Occipital lobe (tissue), 3 donors: ENCODE results near the gene AP5Z1. TPM values are rescaled to one million over a fixed set of nuclear protein-coding genes. Genes with fewer than 3 reads are reported as not detected.

Experiments
- DNase-seq: peaks from one replicate; lab custom pipeline; 2025; lab: John Stamatoyannopoulos, UW
- small RNA-seq: library from RNA; depleted of rRNA; stranded (forward); fragments of <200 nt; gene quantifications from one replicate; pipeline ENCODE3, GENCODE V24; 2014
- total RNA-seq: library from RNA; depleted of rRNA; stranded (reverse); fragments of >200 nt; gene quantifications from one replicate; pipeline ENCODE4 v1.2.3, GENCODE V29; 2014

AP5Z1 gene
- total RNA-seq, 1 donor from 2014 or later = 14.7 TPM

- DNase-seq = no peak
These were observed 64.7 kb downstream of the AP5Z1 start for GRCh38 chr7:4840079-4840501.

Small RNAs within 50 kb of the gene (small RNA-seq; reads per million reads assigned to genes)
- gene MIR4656 (not detected), gene RF00019 (not detected)

Other genes with a start within 250 kb of the AP5Z1 start
- gene FOXK1, start 93.3 kb upstream of the AP5Z1 start, total RNA-seq = 19.8 TPM
- gene PAPOLB, start 86.4 kb downstream of the AP5Z1 start, total RNA-seq = 0.94 TPM
- gene RADIL, start 108.1 kb downstream of the AP5Z1 start, total RNA-seq = 2.3 TPM
- 0.94 TPM for gene MMD2, start 183.6 kb downstream of the AP5Z1 start, total RNA-seq